Measurements from ENCODE around the gene SULT2B1.

GRCh38 chr19:48644355-48644754 is 92.4 kb downstream of the SULT2B1 start:
- TF ChIP-seq POLR2A (IDR thresholded peaks at IDR 0.05; ENCODE audit: low read depth, low read length) (no peak), TAF1 (IDR thresholded peaks at IDR 0.05; ENCODE audit: borderline replicate concordance, low read depth, low read length) (no peak)
